ENCODE results near the gene SIN3B.

- no peak for TF ChIP-seq POLR2AphosphoS5 (IDR thresholded peaks at IDR 0.05)
- TF ChIP-seq, protein P1, sequence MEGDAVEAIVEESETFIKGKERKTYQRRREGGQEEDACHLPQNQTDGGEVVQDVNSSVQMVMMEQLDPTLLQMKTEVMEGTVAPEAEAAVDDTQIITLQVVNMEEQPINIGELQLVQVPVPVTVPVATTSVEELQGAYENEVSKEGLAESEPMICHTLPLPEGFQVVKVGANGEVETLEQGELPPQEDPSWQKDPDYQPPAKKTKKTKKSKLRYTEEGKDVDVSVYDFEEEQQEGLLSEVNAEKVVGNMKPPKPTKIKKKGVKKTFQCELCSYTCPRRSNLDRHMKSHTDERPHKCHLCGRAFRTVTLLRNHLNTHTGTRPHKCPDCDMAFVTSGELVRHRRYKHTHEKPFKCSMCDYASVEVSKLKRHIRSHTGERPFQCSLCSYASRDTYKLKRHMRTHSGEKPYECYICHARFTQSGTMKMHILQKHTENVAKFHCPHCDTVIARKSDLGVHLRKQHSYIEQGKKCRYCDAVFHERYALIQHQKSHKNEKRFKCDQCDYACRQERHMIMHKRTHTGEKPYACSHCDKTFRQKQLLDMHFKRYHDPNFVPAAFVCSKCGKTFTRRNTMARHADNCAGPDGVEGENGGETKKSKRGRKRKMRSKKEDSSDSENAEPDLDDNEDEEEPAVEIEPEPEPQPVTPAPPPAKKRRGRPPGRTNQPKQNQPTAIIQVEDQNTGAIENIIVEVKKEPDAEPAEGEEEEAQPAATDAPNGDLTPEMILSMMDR (IDR thresholded peaks at IDR 0.05): no peak
Observed at GRCh38 chr19:16928351-16928750, 99.2 kb downstream of the SIN3B start.

Data from transverse colon (tissue), 4 donors.